H9 (cell line): ENCODE measurements around the gene MROH2A. TPM values are rescaled to one million over a fixed set of nuclear protein-coding genes. Genes with fewer than 3 reads are reported as not detected.

Experiments used
- DNase-seq: peaks from one replicate; pipeline ENCODE4 v3.0.0-alpha.2; 2017
- H2AFZ ChIP-seq: one replicate; pipeline ENCODE4 v1.6.1; 2013; ENCODE audit warnings: mild to moderate bottlenecking, low read length, control low read depth, moderate library complexity
- H2AK5ac ChIP-seq: 2 replicates; pipeline ENCODE4 v1.6.1; 2013; ENCODE audit warnings: low read length, control low read depth, mixed read lengths; ENCODE audit not compliant: insufficient read length
- H2BK120ac ChIP-seq: one replicate; pipeline ENCODE4 v1.6.1; 2013; ENCODE audit warnings: low read depth, mild to moderate bottlenecking, low read length, control low read depth, inconsistent platforms; ENCODE audit not compliant: poor library complexity, severe bottlenecking
- H2BK12ac ChIP-seq: 2 replicates; pipeline ENCODE4 v1.6.1; 2013; ENCODE audit warnings: low read length, control low read depth, mixed read lengths, low read depth; ENCODE audit not compliant: insufficient read length
- H2BK15ac ChIP-seq: 2 replicates; pipeline ENCODE4 v1.6.1; 2013; ENCODE audit warnings: low read depth, low read length, control low read depth
- H2BK20ac ChIP-seq: one replicate; pipeline ENCODE4 v1.6.1; 2013; ENCODE audit warnings: low read depth, mild to moderate bottlenecking, low read length, control low read depth, inconsistent platforms; ENCODE audit not compliant: poor library complexity, severe bottlenecking
- H2BK5ac ChIP-seq: 2 replicates; pipeline ENCODE4 v1.6.1; 2013; ENCODE audit warnings: low read length, control low read depth, mixed read lengths; ENCODE audit not compliant: insufficient read length
- H3K14ac ChIP-seq: 2 replicates; pipeline ENCODE4 v1.6.1; 2013; ENCODE audit warnings: low read length, control low read depth; ENCODE audit not compliant: insufficient read depth
- H3K18ac ChIP-seq: 2 replicates; pipeline ENCODE4 v1.6.1; 2013; ENCODE audit warnings: low read depth, mild to moderate bottlenecking, mixed read lengths, low read length, control low read depth; ENCODE audit not compliant: insufficient read length
- H3K23ac ChIP-seq: 2 replicates; pipeline ENCODE4 v1.6.1; 2013; ENCODE audit warnings: low read length, control low read depth, mixed read lengths, low read depth; ENCODE audit not compliant: insufficient read length
- H3K23me2 ChIP-seq: 2 replicates; pipeline ENCODE4 v1.6.1; 2013; ENCODE audit warnings: low read depth, mild to moderate bottlenecking, mixed read lengths, low read length, control low read depth; ENCODE audit not compliant: insufficient read length, poor library complexity, severe bottlenecking
- H3K27ac ChIP-seq: 2 replicates; pipeline ENCODE4 v1.5.1; 2013; ENCODE audit warnings: low read length, control low read depth, mixed read lengths, low read depth; ENCODE audit not compliant: insufficient read length
- H3K27me3 ChIP-seq: 2 replicates; pipeline ENCODE4 v1.6.1; 2013; ENCODE audit warnings: low read length, control low read depth, inconsistent platforms; ENCODE audit not compliant: insufficient read depth
- H3K4ac ChIP-seq: 2 replicates; pipeline ENCODE4 v1.6.1; 2013; ENCODE audit warnings: low read depth, mild to moderate bottlenecking, control low read depth, inconsistent platforms, low read length, moderate library complexity
- H3K4me1 ChIP-seq: 2 replicates; pipeline ENCODE4 v1.6.1; 2013; ENCODE audit warnings: low read length, control low read depth, inconsistent platforms; ENCODE audit not compliant: insufficient read depth
- H3K4me2 ChIP-seq: 2 replicates; pipeline ENCODE4 v1.6.1; 2013; ENCODE audit warnings: low read length, control low read depth, mixed read lengths; ENCODE audit not compliant: insufficient read length, insufficient read depth
- H3K56ac ChIP-seq: 2 replicates; pipeline ENCODE4 v1.6.1; 2013; ENCODE audit warnings: low read depth, mild to moderate bottlenecking, mixed read lengths, low read length, control low read depth; ENCODE audit not compliant: insufficient read length
- H3K79me1 ChIP-seq: 2 replicates; pipeline ENCODE4 v1.6.1; 2013; ENCODE audit warnings: low read depth, mild to moderate bottlenecking, moderate library complexity, low read length, control low read depth, inconsistent platforms; ENCODE audit not compliant: insufficient read depth, poor library complexity, severe bottlenecking
- H3K79me2 ChIP-seq: 2 replicates; pipeline ENCODE4 v1.6.1; 2013; ENCODE audit warnings: low read length, control low read depth, inconsistent platforms; ENCODE audit not compliant: insufficient read depth
- H3K9ac ChIP-seq: 2 replicates; pipeline ENCODE4 v1.6.1; 2013; ENCODE audit warnings: low read length, control low read depth, mixed read lengths; ENCODE audit not compliant: insufficient read length; ENCODE audit errors: extremely low read depth
- H3K9me3 ChIP-seq: one replicate; pipeline ENCODE4 v1.6.1; 2013; ENCODE audit warnings: low read depth, low read length, inconsistent platforms; ENCODE audit not compliant: control insufficient read depth
- H3T11ph ChIP-seq: one replicate; pipeline ENCODE4 v1.6.1; 2013; ENCODE audit warnings: mild to moderate bottlenecking, low read length, control low read depth, inconsistent platforms
- H4K20me1 ChIP-seq: one replicate; pipeline ENCODE4 v1.6.1; 2013; ENCODE audit not compliant: control insufficient read depth, insufficient read length, insufficient read depth
- H4K5ac ChIP-seq: 2 replicates; pipeline ENCODE4 v1.6.1; 2013; ENCODE audit warnings: low read depth, mild to moderate bottlenecking, mixed read lengths, low read length, control low read depth; ENCODE audit not compliant: insufficient read length
- H4K8ac ChIP-seq: replicated peaks from 2 replicates; pipeline ENCODE4 v1.6.1; 2013; ENCODE audit warnings: low read length, control low read depth, mixed read lengths, low read depth; ENCODE audit not compliant: insufficient read length
- H4K91ac ChIP-seq: 2 replicates; pipeline ENCODE4 v1.6.1; 2013; ENCODE audit warnings: low read depth, mild to moderate bottlenecking, moderate library complexity, mixed read lengths, low read length, control low read depth; ENCODE audit not compliant: insufficient read length
- H3K27ac Mint-ChIP-seq, 3 experiments: 2 replicates in 2 of 3; 3 replicates in 1 of 3; pipeline ENCODE4 v1.8.0; 2020 to 2021; ENCODE audit warnings: mixed read lengths in 3 of 3, mild to moderate bottlenecking in 1 of 3, moderate library complexity in 1 of 3
- H3K27me3 Mint-ChIP-seq: 2 replicates; pipeline ENCODE4 v1.8.0; 2021; ENCODE audit warnings: low read depth, mild to moderate bottlenecking, moderate library complexity, mixed read lengths
- H3K36me3 Mint-ChIP-seq, 3 experiments: 2 replicates in 2 of 3; 3 replicates in 1 of 3; pipeline ENCODE4 v1.8.0; 2020 to 2021; ENCODE audit warnings: low read depth in 3 of 3, mixed read lengths in 3 of 3; ENCODE audit not compliant: insufficient read depth in 1 of 3
- H3K4me1 Mint-ChIP-seq, 2 experiments: 2 replicates each; pipeline ENCODE4 v1.8.0; 2020; ENCODE audit warnings: mixed read lengths in 2 of 2
- H3K4me3 Mint-ChIP-seq, 2 experiments: 2 replicates in 1 of 2; 3 replicates in 1 of 2; pipeline ENCODE4 v1.8.0; 2020 to 2021; ENCODE audit warnings: mild to moderate bottlenecking in 2 of 2, mixed read lengths in 2 of 2, moderate library complexity in 1 of 2
- H3K9me3 Mint-ChIP-seq, 2 experiments: 2 replicates in 1 of 2; 3 replicates in 1 of 2; pipeline ENCODE4 v1.8.0; 2020; ENCODE audit warnings: mild to moderate bottlenecking in 2 of 2, mixed read lengths in 2 of 2, moderate library complexity in 1 of 2
- CTCF ChIP-seq: fragments of 200-600 bp; sonication (generic); conservative IDR thresholded peaks from 3 replicates; pipeline ENCODE4 v1.8.0; 2021; ENCODE audit warnings: antibody characterized with exemption, mild to moderate bottlenecking
- WGBS: extraction: QIAGEN DNeasy Blood & Tissue Kit; methylation state at CpG from one replicate; pipeline ENCODE4 v1.1.7; 2013; ENCODE audit warnings: missing lambda C conversion rate, low lambda C conversion rate, mixed read lengths; ENCODE audit not compliant: insufficient read length; ENCODE audit errors: extremely low coverage; 5-methylcytosine and 5-hydroxymethylcytosine counted together
- total RNA-seq: library from RNA; stranded (reverse); gene quantifications from 2 replicates; pipeline ENCODE4 v1.2.1, GENCODE V29; 2021

The MROH2A gene
- total RNA-seq, 1 experiment from 2014 or later = not detected

GRCh38 chr2:233829193-233830110, 51.3 kb downstream of the MROH2A start:
- Histone ChIP-seq H3K4me1 (no peaks in the 10 kb centered on the region), H3K27me3 (no peaks in the 10 kb centered on the region), H3K23ac (no peak overlapping the region), H3K56ac (no peak overlapping the region), H2AK5ac (no peak overlapping the region), H3K9me3 (no peaks in the 10 kb centered on the region), H3K4ac (no peak overlapping the region), H4K8ac (no peak overlapping the region), H3K23me2 (no peaks in the 10 kb centered on the region), H3K9ac (no peak overlapping the region), H3K79me1 (no peaks in the 10 kb centered on the region), H3K79me2 (no peaks in the 10 kb centered on the region), H3K4me2 (no peak overlapping the region), H4K5ac (no peak overlapping the region), H2BK12ac (no peak overlapping the region), H2BK120ac (no peak overlapping the region), H2AFZ (no peak overlapping the region), H4K91ac (no peak overlapping the region), H2BK15ac (no peak overlapping the region), H3K14ac (no peak overlapping the region), H2BK20ac (no peak overlapping the region), H2BK5ac (no peak overlapping the region), H3K27ac (no peak overlapping the region), H4K20me1 (no peaks in the 10 kb centered on the region), H3K18ac (no peak overlapping the region), H3T11ph (no peak overlapping the region)
- TF ChIP-seq CTCF = no peak
- Mint-ChIP-seq H3K27ac (no peak overlapping the region), H3K36me3 (peaks cover 2 to 5% (median 2%) of the 10 kb centered on the region in 3 experiments; a peak in 3 of 7 replicates), H3K4me1 (peaks cover 6 to 9% of the 10 kb centered on the region in 2 experiments), H3K9me3 (peaks cover 4 to 7% of the 10 kb centered on the region in 2 experiments; a peak in 4 of 5 replicates), H3K4me3 (no peak overlapping the region), H3K27me3 (peaks cover 3% of the 10 kb centered on the region; the same call in 1 of the 2 replicates)
- no CpG with 5 or more reads among the region's 15 CpGs for WGBS
- peak; percentile 22 for DNase-seq
